Measurements from ENCODE around the gene CACNA1E. TPM values are rescaled to one million over a fixed set of nuclear protein-coding genes. Genes with fewer than 3 reads are reported as not detected.

Gene CACNA1E
- total RNA-seq, 4 donors from 2014 or later, result 0.03 to 0.05 TPM; not detected in 2

DNA sequence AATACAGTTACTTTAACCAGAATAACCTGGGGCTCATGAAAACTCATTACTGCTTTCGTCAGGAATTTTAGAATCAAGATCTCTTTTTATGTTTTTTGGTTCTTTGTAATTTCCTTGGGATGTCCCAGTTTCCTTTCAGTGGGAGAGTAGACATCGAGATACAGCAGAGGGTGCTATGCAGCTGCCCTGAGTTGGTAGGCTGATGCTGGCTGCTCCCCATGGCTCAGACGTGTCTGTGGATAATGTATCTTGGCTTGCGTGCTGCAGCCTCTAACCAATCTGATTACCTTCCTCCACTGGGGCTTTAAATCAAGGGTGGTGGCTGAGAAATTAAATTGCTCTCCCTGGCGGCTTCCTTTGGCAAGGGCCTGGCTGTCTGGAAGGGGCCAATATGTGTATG is 253.7 kb downstream of the CACNA1E start:
- Histone ChIP-seq H3K9me3 (no peaks in the 10 kb centered on the region), H3K27me3 (no peaks in the 10 kb centered on the region), H3K4me1 (no peaks in the 10 kb centered on the region), H3K27ac (no peak overlapping the region), H3K4me3 (no peak overlapping the region), H3K36me3 (no peaks in the 10 kb centered on the region)
- ATAC-seq, result no peak
- no peak for DNase-seq
- in situ Hi-C loops (cut with MboI; ENCODE audit: low sequenced_read_pairs in 4 of 4), result no loop called here
- TF ChIP-seq, protein P1, sequence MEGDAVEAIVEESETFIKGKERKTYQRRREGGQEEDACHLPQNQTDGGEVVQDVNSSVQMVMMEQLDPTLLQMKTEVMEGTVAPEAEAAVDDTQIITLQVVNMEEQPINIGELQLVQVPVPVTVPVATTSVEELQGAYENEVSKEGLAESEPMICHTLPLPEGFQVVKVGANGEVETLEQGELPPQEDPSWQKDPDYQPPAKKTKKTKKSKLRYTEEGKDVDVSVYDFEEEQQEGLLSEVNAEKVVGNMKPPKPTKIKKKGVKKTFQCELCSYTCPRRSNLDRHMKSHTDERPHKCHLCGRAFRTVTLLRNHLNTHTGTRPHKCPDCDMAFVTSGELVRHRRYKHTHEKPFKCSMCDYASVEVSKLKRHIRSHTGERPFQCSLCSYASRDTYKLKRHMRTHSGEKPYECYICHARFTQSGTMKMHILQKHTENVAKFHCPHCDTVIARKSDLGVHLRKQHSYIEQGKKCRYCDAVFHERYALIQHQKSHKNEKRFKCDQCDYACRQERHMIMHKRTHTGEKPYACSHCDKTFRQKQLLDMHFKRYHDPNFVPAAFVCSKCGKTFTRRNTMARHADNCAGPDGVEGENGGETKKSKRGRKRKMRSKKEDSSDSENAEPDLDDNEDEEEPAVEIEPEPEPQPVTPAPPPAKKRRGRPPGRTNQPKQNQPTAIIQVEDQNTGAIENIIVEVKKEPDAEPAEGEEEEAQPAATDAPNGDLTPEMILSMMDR (IDR thresholded peaks at IDR 0.05 in 4 of 5, conservative IDR thresholded peaks at IDR 0.05 in 1 of 5), result no peak
- no peak for TF ChIP-seq POLR2A (IDR thresholded peaks at IDR 0.05)
- intact Hi-C loops (cut with DNase I; ENCODE audit: low total_unique reads), result no loop called here

- H3K4me3 ChIP-seq, result no peak overlapping the region
- DNase-seq (no peak), ATAC-seq (no peak)
- H3K9me3 ChIP-seq, result no peaks in the 10 kb centered on the region
- H3K36me3 ChIP-seq, result no peaks in the 10 kb centered on the region
- in situ Hi-C loops (cut with MboI; ENCODE audit: low sequenced_read_pairs in 4 of 4), result no loop called here
- H3K27ac ChIP-seq, result no peak overlapping the region
- no peaks in the 10 kb centered on the region for H3K4me1 ChIP-seq
- no peaks in the 10 kb centered on the region for H3K27me3 ChIP-seq
- intact Hi-C loops (cut with DNase I; ENCODE audit: low total_unique reads), result no loop called here
- TF ChIP-seq POLR2A (IDR thresholded peaks at IDR 0.05), result no peak
- TF ChIP-seq, protein P1 (IDR thresholded peaks at IDR 0.05 in 4 of 5, conservative IDR thresholded peaks at IDR 0.05 in 1 of 5), result no peak
Measured at GRCh38 chr1:181739214-181739613, 255.9 kb downstream of the CACNA1E start.

GRCh38 chr1:181742426-181742825 is 259.1 kb downstream of the CACNA1E start:
- H3K9me3 ChIP-seq, result no peaks in the 10 kb centered on the region
- intact Hi-C loops (cut with DNase I; ENCODE audit: low total_unique reads) (loop anchor here (10.0 kb wide), 1 partner anchor 192 kb away; no protein-coding TSS in a partner anchor), in situ Hi-C loops (cut with MboI; ENCODE audit: low sequenced_read_pairs in 4 of 4) (no loop called here)
- H3K27me3 ChIP-seq, result no peaks in the 10 kb centered on the region
- no peaks in the 10 kb centered on the region for H3K4me1 ChIP-seq
- TF ChIP-seq POLR2A (IDR thresholded peaks at IDR 0.05), result no peak
- TF ChIP-seq, protein P1 (IDR thresholded peaks at IDR 0.05 in 4 of 5, conservative IDR thresholded peaks at IDR 0.05 in 1 of 5), result no peak
- ATAC-seq (no peak), DNase-seq (no peak)
- no peaks in the 10 kb centered on the region for H3K36me3 ChIP-seq
- no peak overlapping the region for H3K27ac ChIP-seq
- H3K4me3 ChIP-seq, result no peak overlapping the region

GRCh38 chr1:181743878-181744312 is 260.6 kb downstream of the CACNA1E start:
- Histone ChIP-seq H3K9me3 (no peaks in the 10 kb centered on the region), H3K4me3 (no peak overlapping the region), H3K27me3 (no peaks in the 10 kb centered on the region), H3K36me3 (no peaks in the 10 kb centered on the region), H3K4me1 (no peaks in the 10 kb centered on the region), H3K27ac (no peak overlapping the region)
- intact Hi-C loops (cut with DNase I; ENCODE audit: low total_unique reads) (loop anchor here (10.0 kb wide), 1 partner anchor 191 kb away; no protein-coding TSS in a partner anchor), in situ Hi-C loops (cut with MboI; ENCODE audit: low sequenced_read_pairs in 4 of 4) (no loop called here)
- ATAC-seq (peak; percentile 27 to 42), DNase-seq (peak in 1 of 2 donors; percentile 12)
- TF ChIP-seq POLR2A (IDR thresholded peaks at IDR 0.05), result no peak
- TF ChIP-seq, protein P1 (IDR thresholded peaks at IDR 0.05 in 4 of 5, conservative IDR thresholded peaks at IDR 0.05 in 1 of 5), result no peak

DNA sequence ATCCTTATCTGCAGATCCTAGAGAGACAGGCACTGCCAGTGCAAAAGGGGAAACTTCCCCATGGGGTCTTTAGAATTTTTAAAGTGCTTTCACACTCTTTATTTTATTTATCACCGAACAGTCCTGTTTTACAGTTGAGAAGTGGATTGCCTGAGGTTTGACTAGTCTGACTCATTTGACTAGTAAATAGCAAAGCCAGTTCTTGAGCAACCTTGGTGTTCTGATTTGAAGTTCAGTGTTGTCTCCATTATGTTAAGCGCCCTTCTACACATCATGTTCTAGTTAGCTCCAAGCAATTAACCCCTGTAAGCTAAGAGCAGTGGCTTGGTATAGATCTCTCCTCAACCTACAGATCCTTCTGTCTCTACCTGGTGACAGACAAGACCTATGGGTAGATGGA is 262.9 kb downstream of the CACNA1E start:
- no peak for DNase-seq

More for the DNA sequence above, 262.9 kb downstream of the CACNA1E start:
- Histone ChIP-seq H3K27me3 (no peaks in the 10 kb centered on the region), H3K27ac (no peak overlapping the region), H3K4me1 (no peaks in the 10 kb centered on the region), H3K9me3 (no peaks in the 10 kb centered on the region), H3K4me3 (no peak overlapping the region), H3K36me3 (no peaks in the 10 kb centered on the region)
- ATAC-seq, result no peak
- no peak for TF ChIP-seq POLR2A (IDR thresholded peaks at IDR 0.05)
- TF ChIP-seq, protein P1 (IDR thresholded peaks at IDR 0.05 in 4 of 5, conservative IDR thresholded peaks at IDR 0.05 in 1 of 5), result no peak
- in situ Hi-C loops (cut with MboI; ENCODE audit: low sequenced_read_pairs in 4 of 4), result no loop called here
- intact Hi-C loops (cut with DNase I; ENCODE audit: low total_unique reads), result loop anchor here (10.0 kb wide), 1 partner anchor 189 kb away; no protein-coding TSS in a partner anchor

Measured in gastrocnemius medialis (tissue), 4 donors.